Measurements from ENCODE around the gene RBCK1. TPM values are rescaled to one million over a fixed set of nuclear protein-coding genes. Genes with fewer than 3 reads are reported as not detected.
"Not testable (repeated sequence)": the region's sequence is repeated elsewhere in the genome, so short reads cannot be mapped to it uniquely, and the experiment has no call there.

Gene RBCK1
- polyA plus RNA-seq, 3 donors, result 66.8 to 110 (median 70.8) TPM

GRCh38 chr20:385448-385847 is 22.7 kb upstream of the RBCK1 start:
- H3K9me3 ChIP-seq (replicated peaks in 1 of 2; ENCODE audit: control insufficient read depth in 1 of 2, insufficient read depth in 1 of 2, low read length in 2 of 2), result no peaks in the 10 kb centered on the region
- H3K4me3 ChIP-seq (replicated peaks in 1 of 3; ENCODE audit: low read depth in 2 of 3, low read length in 3 of 3), result no peak overlapping the region
- no peak for DNase-seq
- Mint-ChIP-seq H3K4me1 (peaks cover 5% of the 10 kb centered on the region), H3K27ac (peak overlapping the region in 1 of 7 donors; percentile 68), H3K36me3 (peaks cover 29 to 36% of the 10 kb centered on the region in 2 donors), H3K4me3 (no peak overlapping the region), H3K9me3 (peaks cover 0 to 4% (median 0%) of the 10 kb centered on the region in 7 donors), H3K27me3 (ENCODE audit: low read depth in 3 of 3) (peaks cover 0 to 2% (median 1%) of the 10 kb centered on the region in 3 donors)
- no peaks in the 10 kb centered on the region for H3K79me2 ChIP-seq (ENCODE audit: insufficient read depth, low read length)
- no peak overlapping the region for H2AFZ ChIP-seq (ENCODE audit: insufficient read depth, low read depth, low read length, poor library complexity, severe bottlenecking)
- H3K27me3 ChIP-seq (ENCODE audit: control insufficient read depth in 2 of 2, insufficient read depth in 2 of 2, low read length in 2 of 2), result no peaks in the 10 kb centered on the region
- intact Hi-C loops (cut with micrococcal nuclease), result no loop called here
- no peak overlapping the region for H3K4me2 ChIP-seq (replicated peaks; ENCODE audit: extremely low read depth, low read length, poor library complexity, severe bottlenecking)
- H3K4me1 ChIP-seq (ENCODE audit: control insufficient read depth in 1 of 2, insufficient read depth in 2 of 2, low read length in 2 of 2), result peaks cover 5 to 17% of the 10 kb centered on the region in 2 donors
- H3K27ac ChIP-seq (ENCODE audit: low read depth in 1 of 2, low read length in 2 of 2), result no peak overlapping the region
- H4K20me1 ChIP-seq (ENCODE audit: insufficient read depth, low read length), result no peaks in the 10 kb centered on the region
- WGBS (ENCODE audit: insufficient coverage), result 100% methylated on average over 2 of the region's 5 CpGs
- no peak overlapping the region for H3K9ac ChIP-seq (ENCODE audit: insufficient read depth, low read length, poor library complexity, severe bottlenecking)
- H3K36me3 ChIP-seq (replicated peaks in 1 of 2; ENCODE audit: control insufficient read depth in 1 of 2, insufficient read depth in 2 of 2, low read length in 2 of 2), result peaks cover 22 to 23% of the 10 kb centered on the region in 2 donors
- TF ChIP-seq CTCF (IDR thresholded peaks at IDR 0.05), result no peak

DNA sequence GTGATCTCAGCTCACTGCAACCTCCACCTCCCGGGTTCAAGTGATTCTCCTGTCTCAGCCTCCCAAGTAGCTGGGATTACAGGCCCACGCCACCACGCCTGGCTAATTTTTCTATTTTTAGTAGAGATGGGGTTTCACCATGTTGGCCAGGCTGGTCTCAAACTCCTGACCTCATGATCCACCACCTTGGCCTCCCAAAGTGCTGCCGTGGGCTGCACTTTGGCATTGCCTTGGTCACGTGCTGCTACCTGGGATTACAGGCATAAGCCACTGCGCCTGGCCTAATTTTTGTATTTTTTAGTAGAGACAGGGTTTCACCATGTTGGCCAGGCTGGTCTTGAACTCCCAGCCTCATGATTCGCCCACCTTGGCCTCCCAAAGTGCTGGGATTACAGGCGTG is 21.5 kb upstream of the RBCK1 start:
- H3K36me3 Mint-ChIP-seq, result peaks cover 38 to 43% of the 10 kb centered on the region in 2 donors
- intact Hi-C loops (cut with micrococcal nuclease); H2AFZ ChIP-seq (ENCODE audit: insufficient read depth, low read depth, low read length, poor library complexity, severe bottlenecking); H3K4me3 ChIP-seq (replicated peaks in 1 of 3; ENCODE audit: low read depth in 2 of 3, low read length in 3 of 3); H3K27ac Mint-ChIP-seq; H3K9me3 ChIP-seq (replicated peaks in 1 of 2; ENCODE audit: control insufficient read depth in 1 of 2, insufficient read depth in 1 of 2, low read length in 2 of 2); H3K27me3 Mint-ChIP-seq (ENCODE audit: low read depth in 3 of 3); DNase-seq; H3K9me3 Mint-ChIP-seq; H3K4me3 Mint-ChIP-seq; H3K4me2 ChIP-seq (replicated peaks; ENCODE audit: extremely low read depth, low read length, poor library complexity, severe bottlenecking); H4K20me1 ChIP-seq (ENCODE audit: insufficient read depth, low read length); H3K9ac ChIP-seq (ENCODE audit: insufficient read depth, low read length, poor library complexity, severe bottlenecking); H3K4me1 ChIP-seq (ENCODE audit: control insufficient read depth in 1 of 2, insufficient read depth in 2 of 2, low read length in 2 of 2); H3K79me2 ChIP-seq (ENCODE audit: insufficient read depth, low read length); H3K27me3 ChIP-seq (ENCODE audit: control insufficient read depth in 2 of 2, insufficient read depth in 2 of 2, low read length in 2 of 2); H3K4me1 Mint-ChIP-seq; H3K27ac ChIP-seq (ENCODE audit: low read depth in 1 of 2, low read length in 2 of 2): not testable (repeated sequence)
- 100% methylated on average over 2 of the region's 8 CpGs for WGBS (ENCODE audit: insufficient coverage)
- peaks cover 31 to 32% of the 10 kb centered on the region in 2 donors for H3K36me3 ChIP-seq (replicated peaks in 1 of 2; ENCODE audit: control insufficient read depth in 1 of 2, insufficient read depth in 2 of 2, low read length in 2 of 2)

Measured in CD14-positive monocyte (primary cell).